ENCODE results near the gene TNFAIP8.
A peak's percentile ranks its signal among the peaks of the same experiment; 100 is the strongest.

GRCh38 chr5:119324842-119325241 is 31.0 kb upstream of the TNFAIP8 start:
- TF ChIP-seq KDM1A (IDR thresholded peaks at IDR 0.05) (peak in 1 of 2 experiments; percentile 19; a peak in 1 of 4 replicates), ZNF274 (IDR thresholded peaks at IDR 0.05; ENCODE audit: borderline replicate concordance, low read depth, low read length) (no peak), SRSF7 (optimal IDR thresholded peaks at IDR 0.05; ENCODE audit: low read depth, low read length) (no peak), ZNF311 (CRISPR knock-in tag; IDR thresholded peaks at IDR 0.05) (no peak), RAD21 (CRISPR knock-in tag; conservative IDR thresholded peaks at IDR 0.05 in 1 of 2, IDR thresholded peaks at IDR 0.05 in 1 of 2) (no peak), E2F1 (CRISPR knock-in tag; IDR thresholded peaks at IDR 0.05) (no peak)
